ENCODE measurements around the gene UGT2B28.

- no peak for TF ChIP-seq ZNF600 (tag by site-specific recombination; IDR thresholded peaks at IDR 0.05)
- TF ChIP-seq ZNF843 (tag by site-specific recombination; IDR thresholded peaks at IDR 0.05) = no peak
- TF ChIP-seq ZBTB7A (tag by site-specific recombination; IDR thresholded peaks at IDR 0.05; ENCODE audit: low read depth) = no peak
These were observed 43.0 kb downstream of the UGT2B28 start for GRCh38 chr4:69323284-69323683.

Data from HEK293 (cell line).